Smooth muscle cell (in vitro differentiated cells): ENCODE results near the gene GH1. TPM values are rescaled to one million over a fixed set of nuclear protein-coding genes. Genes with fewer than 3 reads are reported as not detected.

Source experiments
- DNase-seq: peaks from one replicate; lab custom pipeline; 2025; ENCODE audit not compliant: unreplicated experiment; lab: John Stamatoyannopoulos, UW
- H2AFZ ChIP-seq: fragments of 200-600 bp; sonication (generic); 2 replicates; pipeline ENCODE4 v1.6.0; 2016; ENCODE audit warnings: antibody characterized with exemption, low read depth, mild to moderate bottlenecking
- H3F3A ChIP-seq: fragments of 200-600 bp; sonication (generic); 2 replicates; pipeline ENCODE4 v1.6.0; 2017; ENCODE audit warnings: antibody characterized with exemption, low read depth
- H3K27ac ChIP-seq: fragments of 200-600 bp; sonication (generic); 2 replicates; pipeline ENCODE4 v1.5.1; 2016; ENCODE audit warnings: low read depth, mild to moderate bottlenecking
- H3K27me3 ChIP-seq: fragments of 200-600 bp; sonication (generic); 2 replicates; pipeline ENCODE4 v1.6.1; 2016; ENCODE audit warnings: low read depth, mild to moderate bottlenecking
- H3K36me3 ChIP-seq: fragments of 200-600 bp; sonication (generic); 2 replicates; pipeline ENCODE4 v1.5.1; 2016; ENCODE audit warnings: low read depth
- H3K4me1 ChIP-seq: fragments of 200-600 bp; sonication (generic); 2 replicates; pipeline ENCODE4 v1.5.1; 2016; ENCODE audit warnings: low read depth
- H3K4me2 ChIP-seq: fragments of 200-600 bp; sonication (generic); 2 replicates; pipeline ENCODE4 v1.6.0; 2016; ENCODE audit warnings: mild to moderate bottlenecking
- H3K4me3 ChIP-seq: fragments of 200-600 bp; sonication (generic); 2 replicates; pipeline ENCODE4 v1.5.1; 2016; ENCODE audit warnings: mild to moderate bottlenecking
- H3K79me2 ChIP-seq: fragments of 200-600 bp; sonication (generic); 2 replicates; pipeline ENCODE4 v1.6.0; 2016; ENCODE audit warnings: low read depth, mild to moderate bottlenecking
- H3K9ac ChIP-seq: fragments of 200-600 bp; sonication (generic); 2 replicates; pipeline ENCODE4 v1.6.0; 2016; ENCODE audit warnings: low read depth
- H3K9me3 ChIP-seq: fragments of 200-600 bp; sonication (generic); replicated peaks from 2 replicates; pipeline ENCODE4 v1.5.1; 2016; ENCODE audit warnings: low read depth
- H4K20me1 ChIP-seq: fragments of 200-600 bp; sonication (generic); 2 replicates; pipeline ENCODE4 v1.6.0; 2016; ENCODE audit warnings: low read depth
- CTCF ChIP-seq: fragments of 200-600 bp; sonication (generic); IDR thresholded peaks from 2 replicates; pipeline ENCODE4 v1.5.1; 2017; ENCODE audit warnings: borderline replicate concordance, mild to moderate bottlenecking, antibody characterized with exemption; ENCODE audit not compliant: insufficient read depth, poor library complexity, severe bottlenecking
- WGBS: methylation state at CpG from one replicate; pipeline ENCODE4 v1.1.7; 2016; ENCODE audit warnings: low lambda C conversion rate; 5-methylcytosine and 5-hydroxymethylcytosine counted together
- polyA plus RNA-seq: library from polyadenylated mRNA; unstranded; fragments of >200 nt; fragmentation: Nextera tagmentation; extraction: Ambion mirVana; gene quantifications from 2 replicates; pipeline ENCODE4 v1.2.1, GENCODE V29; 2016
- total RNA-seq: library from RNA; depleted of rRNA; stranded (reverse); fragments of >200 nt; gene quantifications from 2 replicates; pipeline ENCODE4 v1.2.3, GENCODE V29; 2014

GH1 gene
- total and polyA plus RNA-seq, 2 experiments from 2014 or later: not detected

- Histone ChIP-seq H2AFZ (no peak overlapping the region), H3K79me2 (no peaks in the 10 kb centered on the region), H3K4me3 (no peak overlapping the region), H3K4me1 (no peaks in the 10 kb centered on the region), H3K9ac (no peak overlapping the region), H3K9me3 (no peaks in the 10 kb centered on the region), H3K36me3 (no peaks in the 10 kb centered on the region), H3K27me3 (no peaks in the 10 kb centered on the region), H3F3A (no peaks in the 10 kb centered on the region), H3K27ac (no peak overlapping the region), H3K4me2 (no peak overlapping the region), H4K20me1 (no peaks in the 10 kb centered on the region)
- WGBS: 93% methylated on average over 21 of the region's 21 CpGs
- no peak for DNase-seq
- TF ChIP-seq CTCF: no peak
These were observed 23.8 kb upstream of the GH1 start for GRCh38 chr17:63942309-63942985.

- Histone ChIP-seq H3K36me3 (no peaks in the 10 kb centered on the region), H2AFZ (no peak overlapping the region), H3K27ac (no peak overlapping the region), H3K9me3 (no peaks in the 10 kb centered on the region), H4K20me1 (no peaks in the 10 kb centered on the region), H3K4me3 (no peak overlapping the region), H3K4me1 (no peaks in the 10 kb centered on the region), H3K4me2 (no peak overlapping the region), H3K9ac (no peak overlapping the region), H3K79me2 (no peaks in the 10 kb centered on the region), H3F3A (no peaks in the 10 kb centered on the region), H3K27me3 (no peaks in the 10 kb centered on the region)
- no peak for TF ChIP-seq CTCF
- WGBS: 94% methylated on average over 23 of the region's 23 CpGs
- DNase-seq: no peak
These were observed 23.1 kb upstream of the GH1 start for GRCh38 chr17:63941751-63942150.

DNA sequence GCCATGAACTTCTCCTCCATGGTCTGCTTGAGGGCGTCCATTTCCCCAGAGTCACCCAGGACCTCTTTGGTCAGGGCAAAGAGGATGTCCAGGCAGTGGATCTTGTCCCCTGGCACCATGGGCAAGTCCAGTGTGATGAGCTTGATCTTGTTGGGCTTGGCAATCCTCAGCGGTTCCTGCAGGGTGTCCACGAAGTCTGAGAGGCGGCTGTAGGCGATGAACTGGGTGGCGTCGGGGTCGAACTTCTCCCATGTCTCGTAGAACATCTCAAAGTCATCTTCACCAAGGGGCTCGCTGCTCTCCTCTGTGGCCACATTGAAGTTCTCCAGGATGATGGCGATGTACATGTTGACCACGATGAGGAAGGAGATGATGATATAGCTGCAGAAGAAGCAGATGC, 22.5 kb upstream of the GH1 start:
- no peaks in the 10 kb centered on the region for H3F3A ChIP-seq
- no peak overlapping the region for H3K9ac ChIP-seq
- H3K79me2 ChIP-seq: no peaks in the 10 kb centered on the region
- TF ChIP-seq CTCF: no peak
- H4K20me1 ChIP-seq: no peaks in the 10 kb centered on the region
- no peaks in the 10 kb centered on the region for H3K36me3 ChIP-seq
- DNase-seq: no peak
- no peak overlapping the region for H3K27ac ChIP-seq
- no peak overlapping the region for H2AFZ ChIP-seq
- no peak overlapping the region for H3K4me3 ChIP-seq
- no peaks in the 10 kb centered on the region for H3K4me1 ChIP-seq
- no peaks in the 10 kb centered on the region for H3K27me3 ChIP-seq
- no peak overlapping the region for H3K4me2 ChIP-seq
- WGBS: 93% methylated on average over 12 of the region's 12 CpGs
- no peaks in the 10 kb centered on the region for H3K9me3 ChIP-seq

DNA sequence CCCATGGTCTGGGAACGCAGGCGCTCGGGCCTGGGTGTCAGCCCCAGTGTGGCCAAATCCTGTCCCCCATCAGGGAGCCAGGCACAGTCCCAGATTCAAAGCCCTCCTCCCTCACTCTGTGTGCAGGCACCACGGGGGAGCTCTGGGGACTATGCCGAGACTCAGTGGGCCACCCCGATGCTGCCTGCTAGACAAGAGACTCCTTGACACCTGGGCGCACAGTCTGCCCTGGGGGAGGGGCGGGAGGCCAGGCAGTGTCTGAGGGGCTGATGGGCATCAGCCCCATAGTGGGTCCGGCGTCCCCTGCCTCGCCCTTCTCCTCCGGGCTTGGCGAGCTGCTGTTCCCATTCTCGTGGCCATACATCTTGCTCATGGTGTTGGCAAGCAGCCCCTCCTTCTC, 21.9 kb upstream of the GH1 start:
- no peaks in the 10 kb centered on the region for H3K27me3 ChIP-seq
- no peak overlapping the region for H3K9ac ChIP-seq
- no peak for DNase-seq
- no peak for TF ChIP-seq CTCF
- H4K20me1 ChIP-seq: no peaks in the 10 kb centered on the region
- H3K36me3 ChIP-seq: no peaks in the 10 kb centered on the region
- H3F3A ChIP-seq: no peaks in the 10 kb centered on the region
- WGBS: 96% methylated on average over 14 of the region's 14 CpGs
- no peak overlapping the region for H3K27ac ChIP-seq
- H3K4me1 ChIP-seq: no peaks in the 10 kb centered on the region
- H3K4me2 ChIP-seq: no peak overlapping the region
- H3K9me3 ChIP-seq: no peaks in the 10 kb centered on the region
- no peaks in the 10 kb centered on the region for H3K79me2 ChIP-seq
- H3K4me3 ChIP-seq: no peak overlapping the region
- no peak overlapping the region for H2AFZ ChIP-seq
